ENCODE results near the gene SHC1. TPM values are rescaled to one million over a fixed set of nuclear protein-coding genes. Genes with fewer than 3 reads are reported as not detected.

Gene SHC1
- total RNA-seq, 1 donor from 2014 or later: 915 TPM

DNA sequence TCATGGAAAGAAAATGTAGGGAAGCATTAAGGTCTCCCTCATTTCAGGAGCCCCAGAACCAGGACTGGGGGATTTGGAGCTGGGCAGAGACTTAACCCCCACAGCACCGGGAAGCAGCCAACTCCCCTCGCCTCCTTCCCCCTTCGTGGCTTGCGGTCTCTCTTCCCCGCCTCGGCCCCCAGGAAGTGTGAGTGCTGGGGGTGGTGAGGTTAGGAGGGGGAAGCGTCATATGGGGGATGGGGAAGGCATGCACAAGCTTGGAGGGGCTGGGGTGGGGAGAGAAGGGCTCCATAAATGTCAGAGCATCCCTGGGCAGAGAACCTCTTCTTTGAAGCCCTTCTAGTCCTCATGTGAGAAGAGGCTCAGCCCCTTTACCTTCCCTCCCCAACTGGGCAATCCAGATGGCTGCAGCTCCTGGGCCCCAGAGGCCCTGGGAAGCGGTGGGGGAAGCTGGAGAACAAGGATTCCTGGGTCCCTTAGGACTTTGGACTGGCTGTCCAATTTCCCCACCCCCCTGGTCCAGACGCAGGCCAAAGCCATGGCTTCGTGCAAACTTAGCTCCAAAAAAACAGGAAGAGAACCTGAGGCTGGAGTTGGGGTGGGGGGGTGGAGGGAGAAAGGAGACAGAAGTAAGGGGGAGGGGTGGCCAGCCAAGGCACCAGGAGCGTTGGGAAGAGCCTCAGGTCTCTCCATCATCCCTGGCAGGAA, 39.8 kb upstream of the SHC1 start:
- Mint-ChIP-seq H3K27me3 (ENCODE audit: unreplicated experiment) (peaks cover 2% of the 10 kb centered on the region), H3K4me1 (ENCODE audit: unreplicated experiment) (peaks cover 24% of the 10 kb centered on the region), H3K27ac (ENCODE audit: unreplicated experiment) (no peak overlapping the region), H3K9me3 (ENCODE audit: unreplicated experiment) (no peaks in the 10 kb centered on the region), H3K36me3 (ENCODE audit: low read depth, unreplicated experiment) (peaks cover 4% of the 10 kb centered on the region), H3K4me3 (ENCODE audit: unreplicated experiment) (no peak overlapping the region)
- TF ChIP-seq, protein P1, sequence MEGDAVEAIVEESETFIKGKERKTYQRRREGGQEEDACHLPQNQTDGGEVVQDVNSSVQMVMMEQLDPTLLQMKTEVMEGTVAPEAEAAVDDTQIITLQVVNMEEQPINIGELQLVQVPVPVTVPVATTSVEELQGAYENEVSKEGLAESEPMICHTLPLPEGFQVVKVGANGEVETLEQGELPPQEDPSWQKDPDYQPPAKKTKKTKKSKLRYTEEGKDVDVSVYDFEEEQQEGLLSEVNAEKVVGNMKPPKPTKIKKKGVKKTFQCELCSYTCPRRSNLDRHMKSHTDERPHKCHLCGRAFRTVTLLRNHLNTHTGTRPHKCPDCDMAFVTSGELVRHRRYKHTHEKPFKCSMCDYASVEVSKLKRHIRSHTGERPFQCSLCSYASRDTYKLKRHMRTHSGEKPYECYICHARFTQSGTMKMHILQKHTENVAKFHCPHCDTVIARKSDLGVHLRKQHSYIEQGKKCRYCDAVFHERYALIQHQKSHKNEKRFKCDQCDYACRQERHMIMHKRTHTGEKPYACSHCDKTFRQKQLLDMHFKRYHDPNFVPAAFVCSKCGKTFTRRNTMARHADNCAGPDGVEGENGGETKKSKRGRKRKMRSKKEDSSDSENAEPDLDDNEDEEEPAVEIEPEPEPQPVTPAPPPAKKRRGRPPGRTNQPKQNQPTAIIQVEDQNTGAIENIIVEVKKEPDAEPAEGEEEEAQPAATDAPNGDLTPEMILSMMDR (IDR thresholded peaks at IDR 0.05; ENCODE audit: unreplicated experiment): no peak
- DNase-seq (ENCODE audit: low spot score): no peak

DNA sequence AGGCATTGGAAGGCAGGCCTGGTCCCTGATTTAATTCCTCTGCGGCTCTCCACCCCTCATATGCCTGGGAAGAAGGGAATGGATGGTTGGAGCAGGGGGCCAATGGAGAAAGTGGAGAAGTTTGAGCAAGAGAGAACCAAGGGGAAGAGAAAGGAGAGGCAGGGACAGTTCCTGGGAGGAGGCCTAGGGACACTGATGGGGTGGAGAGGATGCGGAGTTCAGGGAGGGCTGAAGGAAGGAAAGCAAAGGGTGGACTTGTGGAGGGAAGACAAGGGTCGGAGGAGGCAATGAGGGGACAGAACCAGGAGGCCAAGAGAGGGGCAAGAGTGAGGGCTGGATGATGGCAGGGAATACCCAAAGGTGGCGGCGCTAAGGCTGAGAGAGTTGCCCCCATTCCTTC, 39.2 kb upstream of the SHC1 start:
- Mint-ChIP-seq H3K9me3 (ENCODE audit: unreplicated experiment) (no peaks in the 10 kb centered on the region), H3K36me3 (ENCODE audit: low read depth, unreplicated experiment) (peaks cover 4% of the 10 kb centered on the region), H3K4me1 (ENCODE audit: unreplicated experiment) (peaks cover 24% of the 10 kb centered on the region), H3K4me3 (ENCODE audit: unreplicated experiment) (no peak overlapping the region), H3K27me3 (ENCODE audit: unreplicated experiment) (peaks cover 2% of the 10 kb centered on the region), H3K27ac (ENCODE audit: unreplicated experiment) (no peak overlapping the region)
- no peak for DNase-seq (ENCODE audit: low spot score)
- TF ChIP-seq, protein P1 (IDR thresholded peaks at IDR 0.05; ENCODE audit: unreplicated experiment): no peak

DNA sequence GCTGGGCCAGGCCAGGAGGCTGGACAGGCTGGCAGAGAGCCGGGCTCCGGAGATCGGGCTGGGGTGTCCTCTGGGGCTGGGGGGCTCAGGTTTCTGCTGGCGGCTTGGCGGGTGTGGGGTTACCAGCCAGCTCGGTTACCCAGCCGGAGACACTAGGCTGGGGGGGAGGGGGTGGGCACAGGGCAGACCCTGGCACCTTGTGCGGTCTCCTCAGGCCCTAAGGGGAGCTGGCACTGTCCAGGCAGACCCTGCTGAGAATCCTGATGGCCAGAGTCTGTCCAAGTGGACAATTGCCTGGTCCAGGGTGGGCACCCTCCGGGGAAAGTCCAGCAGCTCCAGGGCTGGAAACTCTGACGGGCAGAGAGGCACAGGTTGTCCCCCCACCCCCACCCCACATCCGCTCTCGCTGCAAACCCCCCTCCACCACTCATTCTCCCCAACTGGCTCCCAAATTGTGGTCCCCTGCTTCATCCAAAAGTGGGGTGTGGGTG, 38.7 kb upstream of the SHC1 start:
- Mint-ChIP-seq H3K4me1 (ENCODE audit: unreplicated experiment) (peaks cover 26% of the 10 kb centered on the region), H3K9me3 (ENCODE audit: unreplicated experiment) (no peaks in the 10 kb centered on the region), H3K27ac (ENCODE audit: unreplicated experiment) (no peak overlapping the region), H3K36me3 (ENCODE audit: low read depth, unreplicated experiment) (peaks cover 4% of the 10 kb centered on the region), H3K27me3 (ENCODE audit: unreplicated experiment) (peaks cover 5% of the 10 kb centered on the region), H3K4me3 (ENCODE audit: unreplicated experiment) (no peak overlapping the region)
- TF ChIP-seq, protein P1 (IDR thresholded peaks at IDR 0.05; ENCODE audit: unreplicated experiment): no peak
- DNase-seq (ENCODE audit: low spot score): no peak

DNA sequence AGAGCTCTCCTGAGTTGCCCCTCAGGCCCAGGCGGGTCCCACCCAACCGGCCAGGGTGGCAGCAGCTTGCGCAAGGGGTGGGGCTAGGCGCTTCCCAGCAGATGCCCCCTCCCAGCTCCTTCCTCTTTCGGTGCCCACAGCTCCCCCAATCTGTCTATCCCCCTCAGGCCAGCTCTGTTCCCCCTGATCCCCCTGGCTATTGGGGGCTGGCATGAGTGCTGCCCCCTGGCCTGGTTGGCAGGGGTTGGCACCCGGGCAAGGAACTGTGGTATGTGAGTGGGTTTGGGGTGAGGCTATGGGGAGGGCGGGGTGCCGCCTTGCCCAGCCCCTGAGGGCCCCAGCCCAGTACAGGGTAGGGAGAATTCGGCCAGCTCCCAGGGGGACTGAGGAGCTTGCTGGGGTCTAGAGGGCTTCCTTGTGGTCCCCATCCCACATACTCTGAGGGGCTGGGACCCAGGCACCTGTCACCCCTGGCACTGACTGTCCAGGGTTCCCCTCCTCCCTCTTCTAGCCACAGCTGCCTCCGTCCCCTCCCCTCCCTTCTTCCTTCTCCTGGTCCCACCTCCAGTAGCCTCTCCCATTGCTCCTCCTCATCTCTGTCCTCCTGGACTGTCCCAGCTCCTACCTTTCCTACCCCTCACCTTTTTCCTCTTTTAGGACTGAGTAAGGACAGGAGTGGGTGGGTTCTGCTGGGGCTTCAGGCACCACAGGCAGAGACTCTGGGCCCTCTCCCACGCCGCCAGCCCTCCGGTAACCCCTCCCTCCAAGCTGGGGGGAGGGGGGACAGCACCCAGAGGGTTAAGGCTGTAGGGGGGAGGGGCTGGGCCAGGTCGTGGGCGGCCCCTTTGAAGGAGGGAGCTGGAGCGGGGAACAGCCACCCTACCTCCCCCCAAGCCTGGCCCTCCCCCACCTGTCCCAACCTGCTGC, 37.7 kb upstream of the SHC1 start:
- Mint-ChIP-seq H3K36me3 (ENCODE audit: low read depth, unreplicated experiment) (peaks cover 4% of the 10 kb centered on the region), H3K4me1 (ENCODE audit: unreplicated experiment) (peaks cover 32% of the 10 kb centered on the region), H3K4me3 (ENCODE audit: unreplicated experiment) (no peak overlapping the region), H3K27ac (ENCODE audit: unreplicated experiment) (no peak overlapping the region), H3K9me3 (ENCODE audit: unreplicated experiment) (no peaks in the 10 kb centered on the region), H3K27me3 (ENCODE audit: unreplicated experiment) (peaks cover 5% of the 10 kb centered on the region)
- DNase-seq (ENCODE audit: low spot score): no peak
- TF ChIP-seq, protein P1 (IDR thresholded peaks at IDR 0.05; ENCODE audit: unreplicated experiment): no peak

Measured in endothelial cell (in vitro differentiated cells).